Adipocyte (in vitro differentiated cells): ENCODE results near the gene BCAS3.

ENCODE experiments used
- DNase-seq: peaks from one replicate; pipeline ENCODE4 v3.0.0-alpha.2; 2015; ENCODE audit warnings: low read depth
- H3K27me3 ChIP-seq: replicated peaks from 2 replicates; pipeline ENCODE4 v1.7.0; 2013; ENCODE audit warnings: mild to moderate bottlenecking, low read length, moderate library complexity; ENCODE audit not compliant: control insufficient read depth, insufficient read depth
- H3K36me3 ChIP-seq: 2 replicates; pipeline ENCODE4 v1.7.0; 2013; ENCODE audit warnings: low read length, mild to moderate bottlenecking, moderate library complexity; ENCODE audit not compliant: control insufficient read depth, insufficient read depth, severe bottlenecking
- H3K4me1 ChIP-seq: 2 replicates; pipeline ENCODE4 v1.7.0; 2013; ENCODE audit warnings: mild to moderate bottlenecking, low read length, moderate library complexity; ENCODE audit not compliant: control insufficient read depth, insufficient read depth
- H3K4me3 ChIP-seq: 2 replicates; pipeline ENCODE4 v1.7.0; 2013; ENCODE audit warnings: mild to moderate bottlenecking, low read length, moderate library complexity
- H3K9ac ChIP-seq: 2 replicates; pipeline ENCODE4 v1.7.0; 2013; ENCODE audit warnings: mild to moderate bottlenecking, low read length, moderate library complexity
- H3K9me3 ChIP-seq: 2 replicates; pipeline ENCODE4 v1.7.0; 2013; ENCODE audit warnings: mild to moderate bottlenecking, low read length, moderate library complexity; ENCODE audit not compliant: control insufficient read depth

The BCAS3 gene

GRCh38 chr17:61314368-61315078, 636.9 kb downstream of the BCAS3 start:
- H3K36me3 ChIP-seq, result no peaks in the 10 kb centered on the region
- peak overlapping the region; percentile 46 for H3K9ac ChIP-seq
- no peaks in the 10 kb centered on the region for H3K9me3 ChIP-seq
- H3K27me3 ChIP-seq, result no peaks in the 10 kb centered on the region
- H3K4me1 ChIP-seq, result peaks cover 38% of the 10 kb centered on the region
- peak overlapping the region; percentile 31 for H3K4me3 ChIP-seq
- DNase-seq, result peak; percentile 55

GRCh38 chr17:61316633-61317032, 639.0 kb downstream of the BCAS3 start:
- Histone ChIP-seq H3K27me3 (no peaks in the 10 kb centered on the region), H3K4me3 (no peak overlapping the region), H3K36me3 (no peaks in the 10 kb centered on the region), H3K9me3 (no peaks in the 10 kb centered on the region), H3K9ac (no peak overlapping the region), H3K4me1 (peaks cover 25% of the 10 kb centered on the region)
- no peak for DNase-seq

- no peak overlapping the region for H3K9ac ChIP-seq
- H3K9me3 ChIP-seq, result no peaks in the 10 kb centered on the region
- no peaks in the 10 kb centered on the region for H3K27me3 ChIP-seq
- no peaks in the 10 kb centered on the region for H3K36me3 ChIP-seq
- H3K4me3 ChIP-seq, result no peak overlapping the region
- peaks cover 28% of the 10 kb centered on the region for H3K4me1 ChIP-seq
- DNase-seq, result no peak
These were observed 640.1 kb downstream of the BCAS3 start for GRCh38 chr17:61317779-61318178.

GRCh38 chr17:61318684-61319098, 641.0 kb downstream of the BCAS3 start:
- no peaks in the 10 kb centered on the region for H3K9me3 ChIP-seq
- peaks cover 28% of the 10 kb centered on the region for H3K4me1 ChIP-seq
- H3K4me3 ChIP-seq, result no peak overlapping the region
- H3K36me3 ChIP-seq, result no peaks in the 10 kb centered on the region
- no peaks in the 10 kb centered on the region for H3K27me3 ChIP-seq
- H3K9ac ChIP-seq, result no peak overlapping the region
- DNase-seq, result no peak

GRCh38 chr17:61321344-61321743, 643.7 kb downstream of the BCAS3 start:
- H3K9me3 ChIP-seq, result no peaks in the 10 kb centered on the region
- H3K4me3 ChIP-seq, result no peak overlapping the region
- H3K27me3 ChIP-seq, result no peaks in the 10 kb centered on the region
- DNase-seq, result no peak
- H3K4me1 ChIP-seq, result peaks cover 40% of the 10 kb centered on the region
- H3K9ac ChIP-seq, result no peak overlapping the region
- H3K36me3 ChIP-seq, result no peaks in the 10 kb centered on the region

GRCh38 chr17:61322325-61323002, 644.8 kb downstream of the BCAS3 start:
- H3K9me3 ChIP-seq, result no peaks in the 10 kb centered on the region
- H3K9ac ChIP-seq, result peak overlapping the region; percentile 52
- no peak overlapping the region for H3K4me3 ChIP-seq
- peaks cover 40% of the 10 kb centered on the region for H3K4me1 ChIP-seq
- no peaks in the 10 kb centered on the region for H3K27me3 ChIP-seq
- H3K36me3 ChIP-seq, result no peaks in the 10 kb centered on the region
- no peak for DNase-seq

GRCh38 chr17:61323003-61323908, 645.6 kb downstream of the BCAS3 start:
- Histone ChIP-seq H3K36me3 (no peaks in the 10 kb centered on the region), H3K27me3 (no peaks in the 10 kb centered on the region), H3K9ac (peak overlapping the region; percentile 52), H3K4me3 (peak overlapping the region; percentile 31), H3K4me1 (peaks cover 40% of the 10 kb centered on the region), H3K9me3 (no peaks in the 10 kb centered on the region)
- no peak for DNase-seq

GRCh38 chr17:61323909-61324868, 646.5 kb downstream of the BCAS3 start:
- no peaks in the 10 kb centered on the region for H3K27me3 ChIP-seq
- H3K4me1 ChIP-seq, result peaks cover 40% of the 10 kb centered on the region
- H3K9me3 ChIP-seq, result no peaks in the 10 kb centered on the region
- H3K36me3 ChIP-seq, result no peaks in the 10 kb centered on the region
- no peak for DNase-seq
- H3K9ac ChIP-seq, result peak overlapping the region; percentile 52
- H3K4me3 ChIP-seq, result no peak overlapping the region

- no peak for DNase-seq
- no peak overlapping the region for H3K4me3 ChIP-seq
- no peaks in the 10 kb centered on the region for H3K27me3 ChIP-seq
- H3K36me3 ChIP-seq, result no peaks in the 10 kb centered on the region
- peaks cover 40% of the 10 kb centered on the region for H3K4me1 ChIP-seq
- H3K9ac ChIP-seq, result no peak overlapping the region
- H3K9me3 ChIP-seq, result no peaks in the 10 kb centered on the region
These were observed 647.3 kb downstream of the BCAS3 start for GRCh38 chr17:61324950-61325349.

GRCh38 chr17:61325382-61326073, 647.9 kb downstream of the BCAS3 start:
- Histone ChIP-seq H3K36me3 (no peaks in the 10 kb centered on the region), H3K27me3 (no peaks in the 10 kb centered on the region), H3K4me3 (no peak overlapping the region), H3K9ac (peak overlapping the region; percentile 17), H3K9me3 (no peaks in the 10 kb centered on the region), H3K4me1 (peaks cover 40% of the 10 kb centered on the region)
- peak; percentile 17 for DNase-seq
